ENCODE measurements around the gene HTRA1. TPM values are rescaled to one million over a fixed set of nuclear protein-coding genes. Genes with fewer than 3 reads are reported as not detected.

Gene HTRA1
- total and polyA plus RNA-seq, 2 of the 4 experiments (the other 2 are of a cell fraction): 28.5 to 108 TPM

- WGBS, 2 experiments (ENCODE audit: extremely low coverage in 2 of 2, insufficient read length in 1 of 2): 60% methylated on average over 1 of the region's 13 CpGs; no CpG with 5 or more reads in 1 of the 2 experiments
- POLR2A ChIA-PET (ENCODE audit: unreplicated experiment): no interaction called here
- Histone ChIP-seq H3K23ac (ENCODE audit: low read depth, low read length) (no peak overlapping the region), H2BK15ac (ENCODE audit: low read depth, low read length) (no peak overlapping the region), H2AK9ac (replicated peaks; ENCODE audit: low read depth, low read length, poor library complexity) (no peak overlapping the region), H4K20me1 (ENCODE audit: insufficient read depth, low read length) (peaks cover 8% of the 10 kb centered on the region), H2BK120ac (ENCODE audit: low read depth, low read length) (no peak overlapping the region), H3K9me3 (ENCODE audit: control insufficient read depth, insufficient read depth, low read length) (no peaks in the 10 kb centered on the region), H3K14ac (replicated peaks; ENCODE audit: low read depth, low read length) (no peak overlapping the region), H4K5ac (ENCODE audit: low read depth, low read length) (no peak overlapping the region), H3K18ac (ENCODE audit: low read depth, low read length) (no peak overlapping the region), H3K79me1 (ENCODE audit: low read depth in 1 of 2, low read length in 2 of 2) (no peaks in the 10 kb centered on the region; a peak in 1 of 4 replicates), H3K4ac (ENCODE audit: low read depth, low read length) (no peak overlapping the region), H2AK5ac (ENCODE audit: low read depth, low read length) (no peak overlapping the region), H3K4me2 (ENCODE audit: low read depth, low read length) (no peak overlapping the region), H2BK20ac (ENCODE audit: low read depth, low read length) (no peak overlapping the region), H3K9ac (ENCODE audit: low read depth, low read length) (no peak overlapping the region), H3K36me3 (ENCODE audit: control insufficient read depth, insufficient read depth, low read length) (peaks cover 9% of the 10 kb centered on the region; the same call in 1 of the 2 replicates), H4K91ac (ENCODE audit: insufficient read depth, low read depth, low read length) (no peak overlapping the region), H3K4me1 (ENCODE audit: control insufficient read depth, insufficient read depth, low read length) (peaks cover 11% of the 10 kb centered on the region), H2BK5ac (ENCODE audit: low read depth, low read length, poor library complexity, severe bottlenecking) (no peak overlapping the region), H4K8ac (ENCODE audit: low read depth in 2 of 2, low read length in 2 of 2) (no peak overlapping the region), H3K9me1 (ENCODE audit: insufficient read depth, low read length) (peaks cover 8% of the 10 kb centered on the region), H3K27me3 (ENCODE audit: control insufficient read depth, insufficient read depth, low read length) (no peaks in the 10 kb centered on the region), H2AFZ (replicated peaks; ENCODE audit: low read length, poor library complexity) (no peak overlapping the region), H3K4me3 (ENCODE audit: insufficient read depth, low read depth, low read length) (no peak overlapping the region), H3K56ac (ENCODE audit: extremely low read depth, insufficient read depth, low read length) (no peak overlapping the region), H3K27ac (ENCODE audit: insufficient read depth, low read length) (no peak overlapping the region)
- in situ Hi-C loops (cut with MboI; ENCODE audit: low sequenced_read_pairs): no loop called here
- DNase-seq (no peak), ATAC-seq (ENCODE audit: low read depth) (no peak)
- dilution Hi-C loops (cut with HindIII; ENCODE audit: low sequenced_read_pairs, unreplicated experiment): no loop called here
- intact Hi-C loops (cut with micrococcal nuclease): no loop called here
- CTCF ChIA-PET: no interaction called here
- no TSS peak for BruUV-seq (replicated peaks)
- no peak for TF ChIP-seq USF2 (IDR thresholded peaks at IDR 0.05; ENCODE audit: low read depth, low read length)
- no peak for TF ChIP-seq FOS (IDR thresholded peaks at IDR 0.05; ENCODE audit: low read depth, low read length)
- TF ChIP-seq CTCF (conservative IDR thresholded peaks at IDR 0.05; ENCODE audit: low read depth, low read length): no peak
- no peak for TF ChIP-seq CEBPB (IDR thresholded peaks at IDR 0.05; ENCODE audit: low read depth, low read length)
Observed at GRCh38 chr10:122503012-122503411, 41.7 kb downstream of the HTRA1 start.

All from IMR-90 (cell line).